IgD-negative memory B cell (primary cell): Measurements from ENCODE around the gene SLC9A9. TPM values are rescaled to one million over a fixed set of nuclear protein-coding genes. Genes with fewer than 3 reads are reported as not detected.
"Not testable (repeated sequence)": the region's sequence is repeated elsewhere in the genome, so short reads cannot be mapped to it uniquely, and the experiment has no call there.

ENCODE experiments used
- H3K27ac Mint-ChIP-seq, 3 donors: one replicate each; pipeline ENCODE4 v1.8.0; 2020 to 2022; ENCODE audit warnings: mild to moderate bottlenecking in 3 of 3, mixed read lengths in 3 of 3, moderate library complexity in 1 of 3
- H3K27me3 Mint-ChIP-seq: one replicate; pipeline ENCODE4 v1.8.0; 2021; ENCODE audit warnings: mixed read lengths
- H3K36me3 Mint-ChIP-seq: one replicate; pipeline ENCODE4 v1.8.0; 2020; ENCODE audit warnings: mild to moderate bottlenecking, mixed read lengths
- H3K4me1 Mint-ChIP-seq, 3 donors: one replicate each; pipeline ENCODE4 v1.8.0; 2020 to 2022; ENCODE audit warnings: mixed read lengths in 3 of 3, mild to moderate bottlenecking in 1 of 3
- H3K4me3 Mint-ChIP-seq, 4 donors: one replicate each; pipeline ENCODE4 v1.8.0; 2020 to 2022; ENCODE audit warnings: mild to moderate bottlenecking in 4 of 4, mixed read lengths in 4 of 4, moderate library complexity in 3 of 4
- H3K9me3 Mint-ChIP-seq, 3 donors: one replicate each; pipeline ENCODE4 v1.8.0; 2020 to 2021; ENCODE audit warnings: mixed read lengths in 3 of 3, mild to moderate bottlenecking in 1 of 3
- polyA plus RNA-seq: library from polyadenylated mRNA; unstranded; fragments of 300-500 nt; fragmentation: Illumina TruSeq; gene quantifications from one replicate; pipeline ENCODE4 v1.2.3, GENCODE V29; 2021

Gene SLC9A9
- polyA plus RNA-seq = 9.1 TPM

DNA sequence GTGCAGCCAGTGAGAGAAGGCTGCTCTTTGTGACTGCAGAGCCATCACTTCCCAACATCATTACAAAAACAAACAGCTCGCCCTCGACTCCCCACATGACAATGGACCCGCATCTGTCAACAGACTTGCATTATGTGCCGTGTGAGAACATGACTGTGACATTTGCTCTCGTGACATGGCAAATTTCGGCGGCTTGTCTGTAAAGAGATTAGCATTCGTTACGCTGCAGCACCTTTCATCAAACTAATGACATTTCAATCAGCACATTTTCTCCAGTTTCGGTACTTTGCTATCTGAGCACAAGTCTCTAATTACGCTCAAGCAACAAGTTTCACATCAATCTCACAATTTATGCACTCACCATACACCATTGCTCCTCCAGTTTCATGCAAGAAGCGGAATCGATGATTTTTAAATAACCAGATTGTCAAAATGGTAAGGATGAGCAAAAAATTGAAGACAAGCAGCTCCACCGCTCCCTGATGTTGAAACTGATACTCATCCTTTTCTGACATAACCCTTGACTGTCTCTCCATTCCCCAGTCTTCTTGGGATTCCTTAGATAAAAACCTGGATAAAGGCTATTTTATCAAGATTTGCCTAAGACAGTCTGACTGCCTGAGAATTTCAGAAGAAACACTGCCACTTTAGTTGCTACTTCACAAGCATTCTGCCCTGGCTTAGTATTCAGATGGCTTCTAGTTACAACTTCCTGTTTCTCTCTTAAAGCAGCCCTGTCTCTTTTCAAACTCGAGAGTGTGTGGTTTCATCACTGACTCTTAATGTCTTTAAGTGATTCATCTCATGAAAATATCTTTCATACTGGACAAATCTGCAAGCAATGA lies at the start of gene SLC9A9:
Gene SLC9A9 (minus strand): TSS at position 682 of the 845 bp plus-strand sequence. CDS start 146 bp downstream, at position 536.
- Mint-ChIP-seq H3K4me3 (peak within 1 kb of the TSS; percentile 93 to 99 (median 97)), H3K36me3 (peaks cover 2% of the 10 kb centered on the region), H3K9me3 (no peaks in the 10 kb centered on the region), H3K27ac (peak within 1 kb of the TSS; percentile 2 to 93 (median 37)), H3K4me1 (peaks cover 14 to 28% (median 24%) of the 10 kb centered on the region in 3 donors), H3K27me3 (no peaks in the 10 kb centered on the region)

DNA sequence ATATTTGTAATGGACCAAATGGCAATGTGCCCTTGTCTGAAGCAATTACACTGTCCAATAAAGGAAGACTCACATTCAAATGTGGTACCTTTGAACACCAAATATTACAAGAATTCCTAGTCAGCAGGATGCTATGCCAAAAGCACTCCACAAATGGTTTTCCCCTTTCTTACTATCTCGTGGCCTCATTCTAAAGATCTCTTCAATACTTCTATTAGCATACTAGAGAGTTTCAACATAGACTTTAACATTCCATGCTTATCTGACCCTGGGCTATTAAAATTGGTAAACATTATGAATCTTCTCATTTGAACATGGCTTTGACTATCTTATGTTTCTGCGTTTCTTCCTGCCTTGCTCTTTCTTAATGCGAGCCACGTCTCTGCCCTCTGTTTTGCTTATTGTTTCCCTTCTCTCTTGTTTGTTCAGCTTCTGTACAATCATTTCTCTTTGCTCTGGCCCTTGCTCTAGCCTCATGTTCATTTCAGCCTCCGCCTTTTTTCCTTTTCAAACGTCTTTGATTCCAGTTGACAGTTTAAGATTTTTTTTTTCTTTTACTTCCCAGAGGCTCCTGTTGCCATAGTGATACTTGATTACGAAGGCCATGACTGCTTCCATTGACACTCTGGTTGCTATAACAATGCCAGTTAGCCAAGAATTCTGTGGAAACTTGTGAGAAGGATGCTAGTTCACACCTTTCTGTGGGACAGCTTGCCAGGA lies 49.5 kb upstream of the SLC9A9 start:
- Mint-ChIP-seq H3K36me3 (no peaks in the 10 kb centered on the region), H3K4me3 (no peak overlapping the region), H3K9me3 (no peaks in the 10 kb centered on the region), H3K4me1 (no peaks in the 10 kb centered on the region), H3K27me3 (no peaks in the 10 kb centered on the region), H3K27ac (no peak overlapping the region)

DNA sequence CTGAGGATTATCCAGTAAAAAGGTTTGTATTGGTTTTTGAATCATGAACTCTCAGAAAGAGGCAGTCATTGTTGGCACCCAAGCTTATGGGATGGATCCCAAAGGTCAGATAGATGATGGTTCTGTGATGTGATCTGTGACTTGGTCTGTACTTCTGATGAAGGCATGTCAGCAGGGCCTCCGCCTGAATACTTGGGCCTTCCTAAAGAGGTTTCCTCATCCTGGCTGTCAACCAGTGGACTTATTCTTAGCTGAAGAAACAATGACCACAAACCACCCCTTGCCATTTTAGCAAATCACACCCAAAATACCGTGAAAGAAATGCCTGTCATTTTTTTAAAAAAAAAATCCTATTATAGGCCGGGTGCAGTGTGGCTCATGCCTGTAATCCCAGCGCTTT lies 48.2 kb upstream of the SLC9A9 start:
- no peak overlapping the region for H3K4me3 Mint-ChIP-seq
- H3K27me3 Mint-ChIP-seq = peaks cover 2% of the 10 kb centered on the region
- no peaks in the 10 kb centered on the region for H3K36me3 Mint-ChIP-seq
- H3K4me1 Mint-ChIP-seq = no peaks in the 10 kb centered on the region
- H3K9me3 Mint-ChIP-seq = no peaks in the 10 kb centered on the region
- no peak overlapping the region for H3K27ac Mint-ChIP-seq

DNA sequence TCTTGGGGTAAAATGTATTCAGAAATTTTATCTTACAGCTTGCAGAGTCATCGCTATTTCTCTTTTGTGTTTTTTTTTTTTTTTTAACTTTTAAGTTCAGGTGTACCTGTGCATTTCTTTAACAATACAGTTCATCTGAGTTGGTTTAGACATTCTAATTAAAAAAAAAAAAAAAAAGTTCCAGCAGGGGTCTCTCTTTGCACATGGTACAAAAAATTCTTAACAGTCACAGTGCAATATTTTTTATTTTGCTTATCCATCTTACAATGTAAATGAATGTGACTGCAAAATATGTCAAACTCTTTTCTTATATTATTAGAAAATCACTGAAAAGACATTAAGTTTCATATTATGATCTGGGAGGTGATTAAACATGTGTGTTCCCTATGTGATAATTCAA lies 47.5 kb upstream of the SLC9A9 start:
- H3K36me3 Mint-ChIP-seq = no peaks in the 10 kb centered on the region
- H3K27me3 Mint-ChIP-seq = peaks cover 2% of the 10 kb centered on the region

DNA sequence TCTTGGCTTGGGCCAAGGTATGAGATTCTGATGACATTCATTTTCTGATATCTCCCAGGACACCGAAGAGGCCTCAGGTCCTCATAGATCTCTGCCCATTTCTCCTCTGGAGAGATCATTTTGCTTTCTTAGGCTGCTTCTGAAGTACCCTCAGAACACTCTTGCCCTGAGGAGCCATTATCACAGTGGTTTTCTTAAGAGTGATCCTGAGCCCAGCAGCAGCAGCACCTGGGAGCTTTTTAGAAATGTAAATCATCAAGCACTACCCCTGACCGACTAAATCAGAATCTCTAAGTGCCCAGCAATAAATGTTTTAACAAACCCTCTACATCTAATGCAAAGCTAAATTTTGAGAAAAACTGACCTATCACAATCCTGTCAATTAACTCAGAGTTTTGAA lies 40.6 kb upstream of the SLC9A9 start:
- H3K4me1 Mint-ChIP-seq = no peaks in the 10 kb centered on the region
- H3K27ac Mint-ChIP-seq = no peak overlapping the region
- H3K36me3 Mint-ChIP-seq = no peaks in the 10 kb centered on the region
- no peaks in the 10 kb centered on the region for H3K9me3 Mint-ChIP-seq
- peaks cover 7% of the 10 kb centered on the region for H3K27me3 Mint-ChIP-seq
- no peak overlapping the region for H3K4me3 Mint-ChIP-seq

More for the DNA sequence above, 47.5 kb upstream of the SLC9A9 start:
- Mint-ChIP-seq H3K4me1 (no peaks in the 10 kb centered on the region), H3K27ac (no peak overlapping the region), H3K9me3 (no peaks in the 10 kb centered on the region), H3K4me3 (no peak overlapping the region)

DNA sequence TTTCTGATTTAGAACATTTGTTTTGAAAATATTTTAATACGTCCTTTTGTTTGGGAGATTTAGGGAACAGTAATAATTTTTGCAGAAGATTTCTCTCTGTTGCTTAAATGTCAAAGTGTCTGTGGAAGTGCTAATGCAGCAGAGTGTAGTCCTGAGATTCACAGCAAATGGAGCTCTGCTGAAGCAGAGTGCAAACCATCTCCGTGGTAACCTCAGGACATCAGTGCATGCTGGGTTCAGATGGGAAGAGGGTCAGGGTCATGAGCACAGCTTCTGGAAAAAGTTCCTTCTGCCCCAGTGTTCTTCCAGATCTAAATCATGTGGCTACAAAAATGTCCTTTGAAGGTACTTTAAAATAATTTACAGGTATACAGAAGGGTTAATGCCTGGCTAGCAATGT lies 39.9 kb upstream of the SLC9A9 start:
- no peaks in the 10 kb centered on the region for H3K4me1 Mint-ChIP-seq
- H3K9me3 Mint-ChIP-seq = no peaks in the 10 kb centered on the region
- H3K27ac Mint-ChIP-seq = no peak overlapping the region
- peaks cover 7% of the 10 kb centered on the region for H3K27me3 Mint-ChIP-seq
- no peaks in the 10 kb centered on the region for H3K36me3 Mint-ChIP-seq
- no peak overlapping the region for H3K4me3 Mint-ChIP-seq

DNA sequence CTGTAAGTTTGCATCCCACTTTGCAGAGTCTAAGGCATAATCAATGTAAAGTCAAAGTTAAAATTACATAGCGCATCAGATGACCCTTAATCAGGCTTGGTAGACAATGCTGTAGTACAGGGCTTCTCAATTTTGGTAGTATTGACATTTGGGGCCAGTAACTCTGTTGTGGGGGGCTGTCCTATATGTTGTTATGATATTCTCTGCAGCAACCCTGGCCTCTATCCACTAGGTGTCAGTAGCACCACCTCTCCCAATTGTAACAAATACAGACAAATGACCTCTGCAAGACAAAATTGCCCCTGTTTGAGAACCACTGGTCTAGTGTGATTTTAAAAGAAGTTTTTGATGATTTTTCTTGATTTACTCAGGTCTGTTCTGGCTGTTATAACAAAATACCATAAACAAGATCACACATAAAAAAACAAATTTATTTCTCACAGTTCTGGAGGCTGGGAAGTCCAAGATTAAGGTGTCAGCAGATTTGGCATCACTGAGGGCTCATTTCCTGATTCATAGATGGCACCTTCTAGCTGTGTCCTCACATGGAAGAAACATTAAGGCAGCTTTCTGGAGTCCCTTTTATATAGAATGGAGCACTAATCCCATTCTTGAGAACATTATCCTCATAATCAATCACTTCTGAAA lies 37.6 kb upstream of the SLC9A9 start:
- no peaks in the 10 kb centered on the region for H3K9me3 Mint-ChIP-seq
- H3K4me1 Mint-ChIP-seq = no peaks in the 10 kb centered on the region
- no peak overlapping the region for H3K27ac Mint-ChIP-seq

DNA sequence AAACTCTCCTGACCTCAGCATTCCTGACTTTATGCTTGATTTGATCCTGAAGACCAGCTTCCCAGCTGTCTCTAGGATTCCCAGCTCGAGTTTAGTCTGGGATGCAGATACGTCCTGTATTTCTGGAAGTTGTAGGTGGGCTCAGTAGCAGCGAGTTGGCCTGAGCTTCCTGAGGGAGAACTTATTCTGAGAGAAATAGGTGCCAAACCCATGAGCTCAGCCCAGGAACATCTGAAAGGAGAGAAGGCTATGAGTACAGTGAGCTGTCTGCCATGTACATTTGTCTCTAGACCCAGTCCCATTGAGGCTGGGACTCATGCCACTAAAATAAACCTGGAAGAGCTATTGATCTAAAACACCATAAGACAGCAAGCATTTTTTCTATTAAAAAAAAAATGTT lies 36.6 kb upstream of the SLC9A9 start:
- Mint-ChIP-seq H3K27ac (no peak overlapping the region), H3K36me3 (no peaks in the 10 kb centered on the region), H3K4me3 (no peak overlapping the region), H3K4me1 (no peaks in the 10 kb centered on the region), H3K27me3 (peaks cover 7% of the 10 kb centered on the region), H3K9me3 (no peaks in the 10 kb centered on the region)

More for the DNA sequence above, 37.6 kb upstream of the SLC9A9 start:
- H3K36me3 Mint-ChIP-seq = no peaks in the 10 kb centered on the region
- peaks cover 8% of the 10 kb centered on the region for H3K27me3 Mint-ChIP-seq
- no peak overlapping the region for H3K4me3 Mint-ChIP-seq

DNA sequence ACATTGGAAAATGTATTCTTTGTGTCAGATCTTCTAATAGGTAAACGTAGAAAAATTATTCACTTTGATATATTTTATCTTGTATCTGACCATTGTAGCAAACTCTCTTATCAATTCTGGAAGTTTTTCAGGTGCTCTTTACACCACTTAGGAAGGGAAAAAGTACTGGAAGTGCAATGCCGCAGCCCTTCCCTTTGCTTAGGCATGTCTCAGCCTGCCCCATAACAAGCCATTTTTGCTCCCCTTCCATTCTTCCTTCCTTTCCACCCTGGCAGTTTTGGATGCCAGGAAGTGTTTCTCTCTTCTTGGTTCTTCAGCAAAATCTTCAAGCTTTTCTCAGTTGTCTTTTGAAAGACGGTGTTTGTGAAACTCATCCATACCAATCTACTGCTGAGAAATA lies 34.9 kb upstream of the SLC9A9 start:
- no peaks in the 10 kb centered on the region for H3K36me3 Mint-ChIP-seq
- H3K9me3 Mint-ChIP-seq = no peaks in the 10 kb centered on the region
- H3K4me3 Mint-ChIP-seq = no peak overlapping the region
- no peaks in the 10 kb centered on the region for H3K4me1 Mint-ChIP-seq
- H3K27me3 Mint-ChIP-seq = peaks cover 7% of the 10 kb centered on the region
- peak overlapping the region in 1 of 3 donors; percentile 3 for H3K27ac Mint-ChIP-seq

DNA sequence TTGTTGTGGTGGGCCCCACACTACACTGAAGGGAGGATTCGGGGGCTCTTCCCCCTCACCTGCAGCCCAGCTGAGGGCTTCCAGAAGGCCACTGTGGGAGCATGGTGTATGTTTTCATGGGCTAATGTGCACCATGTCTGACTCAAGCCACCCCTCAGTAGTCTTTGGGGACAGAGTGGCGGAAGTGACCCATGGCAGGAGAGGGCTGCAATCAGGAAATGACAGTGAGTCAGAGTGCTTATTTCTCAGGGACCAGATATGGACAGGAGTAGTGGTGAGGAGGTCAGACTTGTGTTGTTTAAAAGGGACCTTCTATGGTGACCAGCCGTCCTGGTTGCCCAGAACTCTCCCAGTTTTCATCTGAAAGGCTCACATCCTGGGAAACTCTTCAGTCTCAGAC lies 32.8 kb upstream of the SLC9A9 start:
- no peaks in the 10 kb centered on the region for H3K4me1 Mint-ChIP-seq
- no peaks in the 10 kb centered on the region for H3K9me3 Mint-ChIP-seq
- H3K36me3 Mint-ChIP-seq = no peaks in the 10 kb centered on the region
- peak overlapping the region in 1 of 3 donors; percentile 4 for H3K27ac Mint-ChIP-seq
- H3K27me3 Mint-ChIP-seq = peaks cover 3% of the 10 kb centered on the region
- H3K4me3 Mint-ChIP-seq = no peak overlapping the region

DNA sequence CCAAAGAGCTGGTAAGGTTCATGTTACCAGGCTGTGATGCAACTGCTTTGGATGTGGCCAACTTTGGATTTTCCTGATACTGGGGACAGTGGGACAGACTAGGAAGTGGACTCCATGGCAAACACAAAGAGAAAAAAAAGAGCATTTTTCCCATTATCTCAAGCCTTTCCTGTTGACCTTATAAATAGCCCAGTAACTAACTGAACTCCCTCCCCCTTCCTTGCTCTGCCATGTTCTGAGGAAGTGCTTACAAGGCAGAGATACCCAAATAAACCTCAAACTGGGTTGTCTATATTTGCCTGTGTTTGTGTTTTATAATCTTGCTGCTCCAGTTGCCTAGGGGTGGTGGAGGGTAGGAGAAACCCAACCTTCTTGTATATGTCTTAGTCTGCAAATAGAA lies 27.3 kb upstream of the SLC9A9 start:
- no peaks in the 10 kb centered on the region for H3K36me3 Mint-ChIP-seq
- no peaks in the 10 kb centered on the region for H3K27me3 Mint-ChIP-seq
- H3K4me1 Mint-ChIP-seq = no peaks in the 10 kb centered on the region
- no peak overlapping the region for H3K27ac Mint-ChIP-seq
- no peak overlapping the region for H3K4me3 Mint-ChIP-seq
- H3K9me3 Mint-ChIP-seq = no peaks in the 10 kb centered on the region

DNA sequence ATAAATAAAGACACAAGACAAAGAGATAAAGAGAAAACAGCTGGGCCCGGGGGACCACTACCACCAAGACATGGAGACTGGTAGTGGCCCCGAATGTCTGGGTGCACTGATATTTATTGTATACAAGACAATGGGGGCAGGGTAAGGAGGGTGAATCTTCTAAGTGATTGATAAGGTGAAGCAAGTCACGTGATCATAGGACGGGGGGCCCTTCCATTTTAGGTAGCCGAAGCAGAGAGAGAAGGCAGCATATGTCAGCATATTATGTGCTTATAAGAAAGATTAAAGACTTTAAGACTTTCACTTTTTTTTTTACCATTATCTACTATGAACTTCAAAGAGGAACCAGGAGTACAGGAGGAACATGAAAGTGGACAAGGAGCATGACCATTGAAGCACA lies 25.3 kb upstream of the SLC9A9 start:
- H3K36me3 Mint-ChIP-seq, H3K27me3 Mint-ChIP-seq, H3K4me3 Mint-ChIP-seq, H3K4me1 Mint-ChIP-seq, H3K9me3 Mint-ChIP-seq: not testable (repeated sequence)
- peak overlapping the region in 1 of 3 donors; percentile 84 for H3K27ac Mint-ChIP-seq

DNA sequence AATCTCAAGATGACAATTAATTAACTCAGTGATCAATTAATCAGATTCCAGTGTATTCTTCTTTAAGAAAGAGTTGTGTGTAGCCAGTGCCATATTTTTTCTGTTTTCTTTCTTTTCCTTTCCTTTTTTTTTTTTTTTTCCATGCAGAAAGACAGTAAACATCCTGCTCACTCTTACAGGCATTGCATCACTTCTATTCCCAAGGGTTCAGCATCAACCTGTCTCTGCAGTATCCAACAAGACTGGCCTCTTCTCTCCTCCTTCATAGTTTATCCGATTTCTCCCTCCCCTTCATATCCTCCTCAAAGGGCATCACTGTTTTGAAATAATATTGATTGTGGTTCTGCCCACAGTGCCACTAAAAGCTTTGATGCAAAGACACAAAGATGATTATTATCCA lies 17.0 kb upstream of the SLC9A9 start:
- no peak overlapping the region for H3K4me3 Mint-ChIP-seq

DNA sequence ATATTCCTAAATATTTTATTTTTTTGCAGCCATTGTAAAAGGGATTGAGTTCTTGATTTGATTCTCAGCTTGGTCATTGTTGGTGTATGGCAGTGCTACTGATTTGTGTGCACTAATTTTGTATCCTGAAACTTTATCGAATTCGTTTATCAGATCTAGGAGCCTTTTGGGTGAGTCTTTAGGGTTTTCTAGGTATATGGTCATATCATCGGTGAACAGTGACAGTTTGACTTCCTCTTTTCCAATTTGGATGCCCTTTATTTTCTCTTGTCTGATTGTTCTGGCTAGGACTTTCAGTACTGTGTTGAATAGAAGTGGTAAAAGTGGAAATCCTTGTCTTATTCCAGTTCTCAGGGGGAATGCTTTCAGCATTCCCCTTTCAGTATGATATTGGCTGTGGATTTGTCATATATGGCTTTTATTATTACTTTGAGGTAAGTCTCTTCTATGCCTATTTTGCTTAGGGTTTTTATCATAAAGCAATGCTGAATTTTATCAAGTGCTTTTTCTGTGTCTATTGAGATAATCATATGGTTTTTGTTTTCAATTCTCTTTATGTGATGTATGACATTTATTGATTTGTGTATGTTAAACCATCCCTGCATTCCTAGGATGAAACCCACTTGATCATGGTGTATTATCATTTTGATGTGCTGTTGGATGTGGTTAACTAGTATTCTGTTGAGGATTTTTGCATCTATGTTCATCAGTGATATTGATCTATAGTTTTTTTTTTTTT lies 11.4 kb upstream of the SLC9A9 start:
- H3K9me3 Mint-ChIP-seq = peaks cover 0 to 4% (median 0%) of the 10 kb centered on the region in 3 donors
- H3K36me3 Mint-ChIP-seq = no peaks in the 10 kb centered on the region
- H3K4me3 Mint-ChIP-seq = no peak overlapping the region
- no peak overlapping the region for H3K27ac Mint-ChIP-seq
- peaks cover 14% of the 10 kb centered on the region for H3K27me3 Mint-ChIP-seq
- no peaks in the 10 kb centered on the region for H3K4me1 Mint-ChIP-seq

More for the DNA sequence above, 17.0 kb upstream of the SLC9A9 start:
- H3K4me1 Mint-ChIP-seq = peaks cover 1 to 5% (median 3%) of the 10 kb centered on the region in 3 donors
- H3K27ac Mint-ChIP-seq = no peak overlapping the region
- H3K36me3 Mint-ChIP-seq = no peaks in the 10 kb centered on the region
- no peaks in the 10 kb centered on the region for H3K9me3 Mint-ChIP-seq
- H3K27me3 Mint-ChIP-seq = peaks cover 17% of the 10 kb centered on the region
